IPS DF 6.9 (cell line): Measurements from ENCODE around the gene HIPK3.
A peak's percentile ranks its signal among the peaks of the same experiment; 100 is the strongest.
"Not testable (repeated sequence)": the region's sequence is repeated elsewhere in the genome, so short reads cannot be mapped to it uniquely, and the experiment has no call there.

Experiments used
- DNase-seq: peaks from one replicate; pipeline ENCODE4 v3.0.0-alpha.2; 2013; ENCODE audit warnings: low read depth, low spot score
- H3K27ac ChIP-seq: one replicate; pipeline ENCODE4 v1.5.1; 2013; ENCODE audit warnings: low read length, control low read depth
- H3K27me3 ChIP-seq: 2 replicates; pipeline ENCODE4 v1.6.1; 2013; ENCODE audit warnings: mild to moderate bottlenecking, low read length; ENCODE audit not compliant: control insufficient read depth, insufficient read depth
- H3K36me3 ChIP-seq: 2 replicates; pipeline ENCODE4 v1.6.1; 2013; ENCODE audit warnings: low read length; ENCODE audit not compliant: control insufficient read depth, insufficient read depth
- H3K4me1 ChIP-seq: 2 replicates; pipeline ENCODE4 v1.6.1; 2013; ENCODE audit warnings: low read length; ENCODE audit not compliant: control insufficient read depth, insufficient read depth
- H3K4me3 ChIP-seq: 2 replicates; pipeline ENCODE4 v1.5.1; 2013; ENCODE audit warnings: mild to moderate bottlenecking, low read length
- H3K9me3 ChIP-seq: 2 replicates; pipeline ENCODE4 v1.6.1; 2013; ENCODE audit warnings: low read length, inconsistent platforms; ENCODE audit not compliant: control insufficient read depth, insufficient read depth
- WGBS: extraction: QIAGEN DNeasy Blood & Tissue Kit; methylation state at CpG from one replicate; pipeline ENCODE4 v1.1.7; 2013; ENCODE audit warnings: mixed read lengths, missing lambda C conversion rate; ENCODE audit not compliant: insufficient read length, insufficient coverage; 5-methylcytosine and 5-hydroxymethylcytosine counted together

HIPK3 gene

DNA sequence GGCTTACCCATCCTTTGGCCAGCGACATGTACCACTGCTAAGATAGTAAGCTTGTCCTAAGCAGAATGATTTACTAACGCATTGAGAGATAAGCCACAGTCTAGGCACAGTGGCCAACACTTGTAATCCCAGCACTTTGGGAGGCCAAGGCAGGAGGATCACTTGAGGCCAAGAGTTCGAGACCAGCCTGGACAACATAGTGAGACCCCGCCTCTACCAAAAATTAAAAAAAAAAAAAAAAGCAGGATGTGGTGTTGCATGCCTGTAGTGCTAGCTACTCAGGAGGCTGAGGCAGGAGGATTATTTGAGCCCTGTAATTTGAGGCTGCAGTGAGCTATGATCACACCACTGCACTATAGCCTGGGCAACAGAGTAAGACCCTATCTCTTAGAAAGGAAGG lies 93.1 kb downstream of the HIPK3 start:
- WGBS: no CpG with 5 or more reads among the region's 4 CpGs
- H3K4me3 ChIP-seq: no peak overlapping the region
- no peaks in the 10 kb centered on the region for H3K4me1 ChIP-seq
- no peaks in the 10 kb centered on the region for H3K9me3 ChIP-seq
- no peak overlapping the region for H3K27ac ChIP-seq
- DNase-seq: no peak
- peaks cover 3% of the 10 kb centered on the region; the same call in 1 of the 2 replicates for H3K36me3 ChIP-seq
- no peaks in the 10 kb centered on the region for H3K27me3 ChIP-seq

- no CpG with 5 or more reads among the region's 4 CpGs for WGBS
- no peaks in the 10 kb centered on the region for H3K4me1 ChIP-seq
These were observed 101.1 kb downstream of the HIPK3 start for GRCh38 chr11:33358150-33358831.

DNA sequence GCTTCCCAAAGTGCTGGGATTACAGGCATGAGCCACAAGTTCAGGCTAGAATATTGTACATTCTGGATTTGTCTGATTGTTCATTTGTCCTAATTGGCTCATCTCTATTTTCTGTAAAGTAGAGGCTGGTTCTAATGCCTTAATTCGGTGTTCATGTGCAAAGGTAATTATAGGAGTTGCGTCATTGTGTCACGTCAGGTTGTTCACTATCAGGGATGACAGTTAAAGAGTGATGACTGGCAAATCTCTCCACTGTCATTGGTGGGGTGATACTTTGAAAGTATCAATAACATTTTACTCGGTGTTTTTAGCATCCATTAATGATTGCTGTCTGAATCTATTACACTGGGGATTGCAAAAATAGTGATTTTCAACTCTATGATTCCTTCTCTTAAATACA lies 103.5 kb downstream of the HIPK3 start:
- DNase-seq: no peak
- no CpG with 5 or more reads among the region's 4 CpGs for WGBS
- no peaks in the 10 kb centered on the region for H3K27me3 ChIP-seq
- no peaks in the 10 kb centered on the region for H3K36me3 ChIP-seq
- no peaks in the 10 kb centered on the region for H3K9me3 ChIP-seq
- no peak overlapping the region for H3K4me3 ChIP-seq
- no peak overlapping the region for H3K27ac ChIP-seq
- H3K4me1 ChIP-seq: no peaks in the 10 kb centered on the region

More at GRCh38 chr11:33358150-33358831, 101.1 kb downstream of the HIPK3 start:
- no peak overlapping the region for H3K27ac ChIP-seq
- no peaks in the 10 kb centered on the region for H3K36me3 ChIP-seq
- DNase-seq: no peak
- H3K9me3 ChIP-seq: no peaks in the 10 kb centered on the region
- H3K4me3 ChIP-seq: no peak overlapping the region
- no peaks in the 10 kb centered on the region for H3K27me3 ChIP-seq

DNA sequence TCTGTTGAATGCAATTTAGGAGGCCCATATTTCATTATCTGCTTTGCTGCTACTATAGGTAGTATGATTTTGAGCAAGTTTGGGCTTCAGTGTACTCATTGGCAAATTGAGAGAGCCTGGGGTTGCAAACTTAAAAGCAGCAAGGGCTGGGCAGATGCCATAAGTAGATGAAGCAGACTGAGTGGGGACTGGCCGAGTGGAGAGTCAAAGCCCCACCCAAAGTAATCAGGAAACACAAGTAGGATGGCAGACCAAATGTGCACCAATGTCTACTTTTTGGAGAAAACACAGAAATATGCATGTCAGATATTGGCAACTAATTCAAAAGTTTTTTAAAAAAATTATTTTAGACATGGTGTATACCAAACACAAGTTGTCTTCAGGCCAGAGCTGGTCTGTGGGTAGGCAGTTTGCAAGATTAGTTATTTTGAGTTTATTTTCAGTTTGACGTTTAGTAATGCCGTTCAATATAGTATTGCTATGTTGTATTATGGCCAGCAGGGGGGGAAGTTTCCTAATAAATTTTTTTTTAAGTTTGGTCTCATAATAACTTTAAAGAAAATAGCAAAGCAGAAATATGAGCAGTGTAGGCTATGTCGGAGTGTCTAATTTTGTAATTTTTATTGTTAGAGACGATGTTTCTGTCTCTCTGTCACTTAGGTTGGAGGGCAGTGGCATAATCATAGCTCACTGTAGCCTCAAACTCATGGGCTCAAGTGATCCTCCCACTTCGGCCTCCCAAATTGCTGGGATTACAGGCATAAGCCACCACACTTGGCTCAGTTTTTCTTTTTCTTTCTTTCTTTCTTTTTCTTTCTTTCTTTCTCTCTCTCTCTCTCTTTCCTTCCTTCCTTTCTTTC lies 105.1 kb downstream of the HIPK3 start:
- Histone ChIP-seq H3K4me3 (no peak overlapping the region), H3K27me3 (no peaks in the 10 kb centered on the region), H3K27ac (no peak overlapping the region), H3K9me3 (no peaks in the 10 kb centered on the region), H3K4me1 (no peaks in the 10 kb centered on the region), H3K36me3 (no peaks in the 10 kb centered on the region)
- WGBS: no CpG with 5 or more reads among the region's 6 CpGs
- no peak for DNase-seq

DNA sequence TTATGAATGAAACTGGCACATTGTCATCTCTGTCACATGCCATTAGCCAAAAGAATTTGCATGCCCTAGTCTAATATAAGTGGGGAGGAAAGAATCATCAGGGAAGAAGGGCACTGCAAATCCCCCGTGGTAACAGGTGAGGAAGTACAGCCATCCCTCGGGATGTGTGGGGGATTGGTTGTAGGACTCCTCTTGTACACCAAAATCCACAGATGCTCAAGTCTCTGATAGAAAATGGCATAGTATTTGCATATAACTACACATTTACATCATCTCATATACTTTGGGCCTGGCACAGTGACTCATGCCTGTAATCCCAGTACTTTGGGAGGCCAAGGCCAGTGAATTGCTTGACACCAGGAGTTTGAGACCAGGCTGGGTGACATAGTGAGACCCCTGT lies 109.7 kb downstream of the HIPK3 start:
- no peak for DNase-seq
- Histone ChIP-seq H3K4me3 (no peak overlapping the region), H3K27me3 (no peaks in the 10 kb centered on the region), H3K27ac (no peak overlapping the region), H3K36me3 (no peaks in the 10 kb centered on the region), H3K9me3 (no peaks in the 10 kb centered on the region), H3K4me1 (no peaks in the 10 kb centered on the region)
- WGBS: no CpG with 5 or more reads among the region's 2 CpGs

DNA sequence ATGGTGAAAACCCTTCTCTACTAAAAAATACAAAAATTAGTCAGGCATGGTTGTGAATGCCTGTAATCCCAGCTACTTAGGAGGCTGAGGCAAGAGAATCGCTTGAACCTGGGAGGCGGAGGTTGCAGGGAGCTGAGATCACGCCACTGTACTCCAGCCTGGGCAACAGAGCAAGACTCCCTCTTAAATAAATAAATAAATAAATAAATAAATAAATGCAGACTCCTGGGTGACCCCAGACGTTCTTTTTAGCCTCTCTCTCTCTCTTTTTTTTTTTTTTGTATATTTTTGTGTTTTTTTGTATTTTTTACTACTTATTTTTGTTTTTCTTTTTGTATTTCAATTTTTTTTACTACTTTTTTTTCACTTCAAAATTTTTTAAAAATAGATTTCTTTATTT lies 111.3 kb downstream of the HIPK3 start:
- not testable (repeated sequence) for H3K27me3 ChIP-seq, H3K9me3 ChIP-seq, H3K4me1 ChIP-seq, H3K4me3 ChIP-seq, H3K36me3 ChIP-seq, DNase-seq, H3K27ac ChIP-seq
- no CpG with 5 or more reads among the region's 4 CpGs for WGBS

GRCh38 chr11:33368931-33369330 lies 111.8 kb downstream of the HIPK3 start:
- Histone ChIP-seq H3K4me3 (no peak overlapping the region), H3K27ac (no peak overlapping the region)
- no CpG with 5 or more reads among the region's 1 CpG for whole genome bisulfite sequencing

DNA sequence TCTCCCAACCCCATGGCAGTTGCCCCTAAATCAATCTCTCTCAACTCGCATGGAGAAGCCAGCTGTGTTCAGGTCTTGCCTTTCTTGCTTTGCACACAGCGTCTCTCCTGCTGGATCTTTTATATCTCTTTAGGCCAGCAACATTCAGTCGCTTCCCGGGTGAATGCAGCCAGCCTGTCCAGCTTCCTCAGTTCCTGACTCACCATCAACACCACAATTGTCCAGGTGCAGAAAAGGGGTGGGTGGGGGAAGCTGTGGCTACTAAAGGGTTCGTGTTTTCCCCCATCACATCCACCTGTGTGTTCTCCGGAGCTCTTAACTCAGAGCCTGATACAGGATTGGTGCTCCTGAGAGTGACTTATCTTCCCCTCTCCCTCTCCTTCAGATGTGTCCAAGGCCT lies 116.5 kb downstream of the HIPK3 start:
- no peak overlapping the region for H3K4me3 ChIP-seq
- WGBS: no CpG with 5 or more reads among the region's 6 CpGs
- no peaks in the 10 kb centered on the region; the same call in 1 of the 2 replicates for H3K4me1 ChIP-seq
- H3K27me3 ChIP-seq: peaks cover 19% of the 10 kb centered on the region
- no peaks in the 10 kb centered on the region for H3K36me3 ChIP-seq
- DNase-seq: no peak
- no peak overlapping the region for H3K27ac ChIP-seq
- H3K9me3 ChIP-seq: no peaks in the 10 kb centered on the region

More at GRCh38 chr11:33368931-33369330, 111.8 kb downstream of the HIPK3 start:
- no peak for DNase-seq
- H3K9me3 ChIP-seq: no peaks in the 10 kb centered on the region
- no peaks in the 10 kb centered on the region for H3K27me3 ChIP-seq
- H3K4me1 ChIP-seq: no peaks in the 10 kb centered on the region
- no peaks in the 10 kb centered on the region for H3K36me3 ChIP-seq

GRCh38 chr11:33375236-33375635 lies 118.1 kb downstream of the HIPK3 start:
- peaks cover 19% of the 10 kb centered on the region for H3K27me3 ChIP-seq
- no peaks in the 10 kb centered on the region for H3K9me3 ChIP-seq
- H3K27ac ChIP-seq: no peak overlapping the region
- no CpG with 5 or more reads among the region's 11 CpGs for WGBS
- no peak for DNase-seq
- H3K36me3 ChIP-seq: no peaks in the 10 kb centered on the region
- H3K4me3 ChIP-seq: peak overlapping the region; percentile 63; the same call in 1 of the 2 replicates
- H3K4me1 ChIP-seq: no peaks in the 10 kb centered on the region; the same call in 1 of the 2 replicates

- peak within 1 kb of the TSS; percentile 63; the same call in 1 of the 2 replicates for H3K4me3 ChIP-seq
- no peaks in the 10 kb centered on the region; the same call in 1 of the 2 replicates for H3K4me1 ChIP-seq
- H3K9me3 ChIP-seq: no peaks in the 10 kb centered on the region
- H3K27me3 ChIP-seq: peaks cover 19% of the 10 kb centered on the region
- H3K36me3 ChIP-seq: no peaks in the 10 kb centered on the region
- H3K27ac ChIP-seq: no peak within 1 kb of the TSS
- DNase-seq: no peak
- no CpG with 5 or more reads among the region's 70 CpGs for WGBS
These were observed 118.6 kb downstream of the HIPK3 start, which contains the start of gene KIAA1549L for GRCh38 chr11:33375688-33376311. TSS of gene KIAA1549L (plus strand) at chr11:33376108.
